MM.1S (cell line): Measurements from ENCODE around the gene TTBK1.
"Not testable (repeated sequence)": the region's sequence is repeated elsewhere in the genome, so short reads cannot be mapped to it uniquely, and the experiment has no call there.

Experiments used
- DNase-seq: peaks from one replicate; pipeline ENCODE4 v3.0.0-alpha.2; 2015
- H2AFZ ChIP-seq: fragments of 300-600 bp; sonication (generic); 2 replicates; pipeline ENCODE4 v1.6.0; 2016; ENCODE audit warnings: antibody characterized with exemption, low read length
- H3F3A ChIP-seq: fragments of 300-600 bp; sonication (generic); 2 replicates; pipeline ENCODE4 v1.6.1; 2016; ENCODE audit warnings: mild to moderate bottlenecking, antibody characterized with exemption, low read length, moderate library complexity, mixed read lengths; ENCODE audit not compliant: insufficient read depth
- H3K27ac ChIP-seq: fragments of 300-600 bp; sonication (generic); 2 replicates; pipeline ENCODE4 v1.5.1; 2016; ENCODE audit warnings: mild to moderate bottlenecking, low read length
- H3K27me3 ChIP-seq: fragments of 300-600 bp; sonication (generic); replicated peaks from 2 replicates; pipeline ENCODE4 v1.6.0; 2016; ENCODE audit warnings: low read length; ENCODE audit not compliant: insufficient read depth
- H3K36me3 ChIP-seq: fragments of 300-600 bp; sonication (generic); replicated peaks from 2 replicates; pipeline ENCODE4 v1.6.1; 2016; ENCODE audit warnings: mild to moderate bottlenecking, low read length, mixed read lengths; ENCODE audit not compliant: insufficient read depth
- H3K4me1 ChIP-seq: fragments of 300-600 bp; sonication (generic); 2 replicates; pipeline ENCODE4 v1.6.1; 2016; ENCODE audit warnings: low read length, mixed read lengths
- H3K4me2 ChIP-seq: fragments of 300-600 bp; sonication (generic); 2 replicates; pipeline ENCODE4 v1.6.0; 2016; ENCODE audit warnings: low read depth, low read length
- H3K4me3 ChIP-seq: fragments of 300-600 bp; sonication (generic); 2 replicates; pipeline ENCODE4 v1.5.1; 2016; ENCODE audit warnings: low read length, mixed read lengths
- H3K79me2 ChIP-seq: fragments of 300-600 bp; sonication (generic); 2 replicates; pipeline ENCODE4 v1.6.1; 2016; ENCODE audit warnings: mixed run types, low read length, mixed read lengths
- H3K9ac ChIP-seq: fragments of 300-600 bp; sonication (generic); 2 replicates; pipeline ENCODE4 v1.6.1; 2016; ENCODE audit warnings: low read length, mixed read lengths
- H3K9me2 ChIP-seq: fragments of 300-600 bp; sonication (generic); replicated peaks from 2 replicates; pipeline ENCODE4 v1.6.1; 2016; ENCODE audit warnings: mild to moderate bottlenecking, low read length, mixed read lengths; ENCODE audit not compliant: insufficient read depth
- H3K9me3 ChIP-seq: fragments of 300-600 bp; sonication (generic); replicated peaks from 2 replicates; pipeline ENCODE4 v1.6.1; 2016; ENCODE audit warnings: mild to moderate bottlenecking, low read length, mixed read lengths; ENCODE audit not compliant: insufficient read depth
- H4K20me1 ChIP-seq: fragments of 300-600 bp; sonication (generic); 2 replicates; pipeline ENCODE4 v1.6.1; 2016; ENCODE audit warnings: mild to moderate bottlenecking, low read length, moderate library complexity, mixed read lengths; ENCODE audit not compliant: insufficient read depth
- CTCF ChIP-seq: fragments of 300-600 bp; sonication (generic); IDR thresholded peaks from 2 replicates; pipeline ENCODE4 v1.5.1; 2016; ENCODE audit warnings: antibody characterized with exemption, low read length, mixed read lengths
- EZH2 ChIP-seq: fragments of 300-600 bp; sonication (generic); optimal IDR thresholded peaks from 2 replicates; pipeline ENCODE3; 2017; ENCODE audit warnings: low read depth, mild to moderate bottlenecking, antibody characterized with exemption, low read length, mixed read lengths
- EZH2phosphoT487 ChIP-seq: fragments of 300-600 bp; sonication (generic); IDR thresholded peaks from 2 replicates; pipeline ENCODE4 v1.6.1; 2018; ENCODE audit warnings: antibody characterized with exemption, low read length

Gene TTBK1

GRCh38 chr6:43299338-43300293 is 56.3 kb downstream of the TTBK1 start:
- TF ChIP-seq CTCF (no peak), EZH2 (no peak), EZH2phosphoT487 (no peak)
- H3K4me1 ChIP-seq, result no peaks in the 10 kb centered on the region
- no peaks in the 10 kb centered on the region for H3K9me3 ChIP-seq
- no peak overlapping the region for H2AFZ ChIP-seq
- no peak overlapping the region for H3K4me2 ChIP-seq
- H4K20me1 ChIP-seq, result no peaks in the 10 kb centered on the region
- H3K36me3 ChIP-seq, result no peaks in the 10 kb centered on the region
- H3K27me3 ChIP-seq, result no peaks in the 10 kb centered on the region
- no peaks in the 10 kb centered on the region for H3K79me2 ChIP-seq
- no peak overlapping the region for H3K4me3 ChIP-seq
- no peaks in the 10 kb centered on the region for H3F3A ChIP-seq
- DNase-seq, result no peak
- H3K9ac ChIP-seq, result no peak overlapping the region
- no peaks in the 10 kb centered on the region for H3K9me2 ChIP-seq
- no peak overlapping the region for H3K27ac ChIP-seq

GRCh38 chr6:43301081-43301870 is 58.0 kb downstream of the TTBK1 start:
- TF ChIP-seq EZH2 (no peak), EZH2phosphoT487 (no peak), CTCF (no peak)
- Histone ChIP-seq H2AFZ (no peak overlapping the region), H3K9me2 (no peaks in the 10 kb centered on the region), H3K27ac (no peak overlapping the region), H3F3A (no peaks in the 10 kb centered on the region), H3K79me2 (no peaks in the 10 kb centered on the region), H4K20me1 (no peaks in the 10 kb centered on the region), H3K9ac (no peak overlapping the region), H3K4me3 (no peak overlapping the region), H3K9me3 (no peaks in the 10 kb centered on the region), H3K36me3 (no peaks in the 10 kb centered on the region), H3K4me1 (no peaks in the 10 kb centered on the region), H3K27me3 (no peaks in the 10 kb centered on the region), H3K4me2 (no peak overlapping the region)
- DNase-seq, result no peak

GRCh38 chr6:43302126-43302525 is 58.8 kb downstream of the TTBK1 start:
- no peaks in the 10 kb centered on the region for H3K9me3 ChIP-seq
- no peak overlapping the region for H2AFZ ChIP-seq
- H4K20me1 ChIP-seq, result no peaks in the 10 kb centered on the region
- H3K27me3 ChIP-seq, result no peaks in the 10 kb centered on the region
- H3K79me2 ChIP-seq, result no peaks in the 10 kb centered on the region
- no peaks in the 10 kb centered on the region for H3K36me3 ChIP-seq
- H3K27ac ChIP-seq, result no peak overlapping the region
- H3K4me1 ChIP-seq, result no peaks in the 10 kb centered on the region
- no peak for DNase-seq
- H3K4me2 ChIP-seq, result no peak overlapping the region
- no peak overlapping the region for H3K4me3 ChIP-seq
- no peak overlapping the region for H3K9ac ChIP-seq
- no peaks in the 10 kb centered on the region for H3F3A ChIP-seq
- TF ChIP-seq EZH2phosphoT487, result no peak
- H3K9me2 ChIP-seq, result no peaks in the 10 kb centered on the region

- H3K27me3 ChIP-seq, H3K9ac ChIP-seq, DNase-seq, H3K79me2 ChIP-seq, H3K4me1 ChIP-seq, H3K9me3 ChIP-seq, H3K9me2 ChIP-seq, H3K4me2 ChIP-seq, H3K36me3 ChIP-seq, H2AFZ ChIP-seq, H3F3A ChIP-seq, H3K4me3 ChIP-seq, H4K20me1 ChIP-seq, H3K27ac ChIP-seq: not testable (repeated sequence)
These were observed 59.7 kb downstream of the TTBK1 start for GRCh38 chr6:43303006-43303405.
